ENCODE data around the gene AASDHPPT. TPM values are rescaled to one million over a fixed set of nuclear protein-coding genes. Genes with fewer than 3 reads are reported as not detected.
A peak's percentile ranks its signal among the peaks of the same experiment; 100 is the strongest.

The AASDHPPT gene
- total and polyA plus RNA-seq, 12 donors = 13.2 to 46.7 (median 38.1) TPM

- H3K36me3 ChIP-seq = peaks cover 0 to 34% (median 6%) of the 10 kb centered on the region in 9 donors
- no peak for DNase-seq
- intact Hi-C loops (cut with DNase I) = loop anchor here in 4 of 10 donors (2.0 to 5.0 kb wide), 2 partner anchors 54 kb away; partner anchors contain the start of gene MSANTD4 (in 4 of the 4)
- ATAC-seq = peak in 1 of 8 donors; percentile 0
- H3K9me3 ChIP-seq = no peaks in the 10 kb centered on the region
- TF ChIP-seq, protein P1, sequence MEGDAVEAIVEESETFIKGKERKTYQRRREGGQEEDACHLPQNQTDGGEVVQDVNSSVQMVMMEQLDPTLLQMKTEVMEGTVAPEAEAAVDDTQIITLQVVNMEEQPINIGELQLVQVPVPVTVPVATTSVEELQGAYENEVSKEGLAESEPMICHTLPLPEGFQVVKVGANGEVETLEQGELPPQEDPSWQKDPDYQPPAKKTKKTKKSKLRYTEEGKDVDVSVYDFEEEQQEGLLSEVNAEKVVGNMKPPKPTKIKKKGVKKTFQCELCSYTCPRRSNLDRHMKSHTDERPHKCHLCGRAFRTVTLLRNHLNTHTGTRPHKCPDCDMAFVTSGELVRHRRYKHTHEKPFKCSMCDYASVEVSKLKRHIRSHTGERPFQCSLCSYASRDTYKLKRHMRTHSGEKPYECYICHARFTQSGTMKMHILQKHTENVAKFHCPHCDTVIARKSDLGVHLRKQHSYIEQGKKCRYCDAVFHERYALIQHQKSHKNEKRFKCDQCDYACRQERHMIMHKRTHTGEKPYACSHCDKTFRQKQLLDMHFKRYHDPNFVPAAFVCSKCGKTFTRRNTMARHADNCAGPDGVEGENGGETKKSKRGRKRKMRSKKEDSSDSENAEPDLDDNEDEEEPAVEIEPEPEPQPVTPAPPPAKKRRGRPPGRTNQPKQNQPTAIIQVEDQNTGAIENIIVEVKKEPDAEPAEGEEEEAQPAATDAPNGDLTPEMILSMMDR (IDR thresholded peaks at IDR 0.05) = no peak
- peak overlapping the region; percentile 51 to 97 (median 84) for H3K4me3 ChIP-seq
- WGBS, 2 donors = 15 to 18% methylated on average over 19 of the region's 19 CpGs
- peaks cover 0 to 49% (median 42%) of the 10 kb centered on the region in 9 donors for H3K4me1 ChIP-seq
- H3K27ac ChIP-seq = peak overlapping the region; percentile 85 to 99 (median 95)
- H3K27me3 ChIP-seq = no peaks in the 10 kb centered on the region
These were observed 1.1 kb upstream of the AASDHPPT start for GRCh38 chr11:106076171-106076918.

DNA sequence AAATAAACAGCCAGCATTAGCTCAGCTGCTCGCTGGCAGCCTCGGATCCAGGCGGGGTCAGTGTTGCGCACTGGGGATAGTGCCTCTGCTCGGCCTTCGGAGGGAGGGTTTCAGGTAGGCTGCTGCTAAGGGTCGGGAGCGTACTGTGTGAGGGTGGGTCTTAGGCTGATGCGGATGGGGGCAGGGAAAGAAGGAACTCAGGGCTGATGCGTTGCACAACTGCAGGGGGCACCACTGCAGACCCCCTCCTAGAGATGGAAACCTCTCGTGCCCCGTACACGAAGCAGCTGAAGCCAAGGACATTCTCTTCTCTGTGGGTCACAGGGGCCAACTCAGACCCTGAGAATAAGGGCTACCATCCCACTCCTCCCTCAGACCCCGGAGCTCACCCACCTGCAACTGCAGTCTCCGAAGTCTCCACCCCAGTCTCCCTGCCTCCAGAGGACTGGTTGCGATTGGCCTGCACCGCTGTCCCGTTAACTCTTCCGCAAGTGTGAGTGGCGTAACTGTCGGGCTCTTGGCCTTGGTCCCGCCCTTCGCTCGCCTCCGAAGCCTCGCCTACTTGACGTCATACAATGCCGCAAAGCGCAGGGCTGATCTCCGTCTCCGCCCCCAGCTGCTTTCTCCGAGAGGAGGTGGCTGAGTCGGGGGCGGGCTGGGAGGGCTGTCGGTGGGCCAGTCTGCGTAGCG, 398 bp upstream of the AASDHPPT start, which contains the start of gene KBTBD3:
TSS of gene KBTBD3 (minus strand) at position 429 of the 690 bp plus-strand sequence. CDS start 18,250 bp downstream, outside the sequence.
- peak within 1 kb of the TSS; percentile 59 to 97 (median 85) for H3K4me3 ChIP-seq
- H3K4me1 ChIP-seq = peaks cover 0 to 55% (median 48%) of the 10 kb centered on the region in 9 donors
- no peaks in the 10 kb centered on the region for H3K27me3 ChIP-seq
- H3K27ac ChIP-seq = peak within 1 kb of the TSS; percentile 85 to 99 (median 95)
- 0% methylated on average over 37 of the region's 37 CpGs for WGBS, 2 donors
- TF ChIP-seq, protein P1 (IDR thresholded peaks at IDR 0.05) = peak in 5 of 9 donors; percentile 31 to 58 (median 49)
- DNase-seq = peak; percentile 98 to 99
- intact Hi-C loops (cut with DNase I) = loop anchor here in 8 of 10 donors (1.0 to 5.0 kb wide), 3 partner anchors 54 to 55 kb away; partner anchors contain the start of gene MSANTD4 (in 8 of the 8)
- ATAC-seq = peak; percentile 98 to 100 (median 98)
- peaks cover 0 to 33% (median 6%) of the 10 kb centered on the region in 9 donors for H3K36me3 ChIP-seq
- H3K9me3 ChIP-seq = no peaks in the 10 kb centered on the region

DNA sequence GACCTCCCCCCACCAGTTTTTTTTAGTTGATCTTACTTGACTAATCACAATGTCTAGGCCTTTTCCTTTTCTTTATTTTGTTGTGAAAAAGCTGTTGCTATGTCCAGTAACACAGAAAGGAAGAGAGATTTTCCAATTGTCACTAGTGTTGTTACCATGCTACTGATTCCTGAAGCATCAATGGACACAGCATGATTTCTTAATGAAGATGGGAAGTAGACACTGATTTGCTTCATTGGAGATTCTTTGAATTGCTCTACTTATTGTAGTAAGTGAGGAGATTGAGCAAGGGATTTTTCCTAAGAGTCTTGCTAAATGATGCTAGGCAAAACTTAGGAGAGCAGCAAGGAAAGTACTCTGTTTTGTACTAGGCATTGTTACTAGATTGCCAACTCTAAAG, 4.6 kb downstream of the AASDHPPT start:
- Histone ChIP-seq H3K27ac (no peak overlapping the region), H3K27me3 (no peaks in the 10 kb centered on the region), H3K9me3 (no peaks in the 10 kb centered on the region), H3K36me3 (peaks cover 0 to 71% (median 6%) of the 10 kb centered on the region in 9 donors), H3K4me1 (peaks cover 0 to 57% (median 45%) of the 10 kb centered on the region in 9 donors), H3K4me3 (no peak overlapping the region)
- TF ChIP-seq, protein P1 (IDR thresholded peaks at IDR 0.05) = no peak
- DNase-seq (no peak), ATAC-seq (no peak)
- intact Hi-C loops (cut with DNase I) = no loop called here

DNA sequence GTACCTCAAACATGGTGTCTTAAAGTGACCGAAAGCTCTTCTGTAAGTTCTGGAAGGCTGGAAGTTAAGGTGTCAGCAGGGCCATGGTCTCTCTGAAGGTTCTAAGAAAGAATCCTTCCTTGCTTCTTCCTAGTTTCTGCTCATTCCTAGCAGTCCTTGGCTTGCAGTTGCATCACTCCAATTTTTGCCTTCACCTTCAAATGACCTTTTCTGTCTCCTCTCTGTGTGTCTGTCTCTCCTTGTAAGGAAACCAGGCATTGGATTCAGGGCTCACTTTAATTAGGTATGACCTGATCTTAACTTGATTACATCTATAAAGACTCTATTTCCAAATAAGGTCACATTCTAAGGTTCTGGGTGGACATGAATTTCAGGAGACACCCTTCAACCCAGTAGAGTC, 8.7 kb downstream of the AASDHPPT start:
- WGBS, 2 donors = 97 to 98% methylated on average over 1 of the region's 1 CpG
- Histone ChIP-seq H3K9me3 (no peaks in the 10 kb centered on the region), H3K27me3 (no peaks in the 10 kb centered on the region), H3K4me1 (peaks cover 0 to 68% (median 39%) of the 10 kb centered on the region in 9 donors), H3K27ac (no peak overlapping the region), H3K36me3 (peaks cover 0 to 64% (median under 1%) of the 10 kb centered on the region in 9 donors), H3K4me3 (no peak overlapping the region)
- intact Hi-C loops (cut with DNase I) = no loop called here
- no peak for ATAC-seq
- no peak for DNase-seq
- TF ChIP-seq, protein P1 (IDR thresholded peaks at IDR 0.05) = no peak

Data from heart right ventricle (tissue), 16 donors.